ENCODE results near the gene FAM110C.

Gene FAM110C

GRCh38 chr2:45342-46130, 769 bp downstream of the FAM110C start:
- H3K4me1 ChIP-seq (ENCODE audit: control insufficient read depth, insufficient read depth, low read length): peaks cover 8% of the 10 kb centered on the region
- no peaks in the 10 kb centered on the region for H3K36me3 ChIP-seq (ENCODE audit: control insufficient read depth, insufficient read depth, low read length)
- H3K4me3 ChIP-seq (ENCODE audit: insufficient read depth, low read depth, low read length): peak overlapping the region; percentile 53
- H3K9me3 ChIP-seq (ENCODE audit: control insufficient read depth, low read length): no peaks in the 10 kb centered on the region
- H3K27me3 ChIP-seq (ENCODE audit: control insufficient read depth, insufficient read depth, low read length, poor library complexity, severe bottlenecking): peaks cover 49% of the 10 kb centered on the region
- WGBS, 2 experiments: 2% methylated on average over 76 of the region's 76 CpGs
- no peak overlapping the region for H3K27ac ChIP-seq (ENCODE audit: insufficient read depth, low read depth, low read length, poor library complexity, severe bottlenecking)

DNA sequence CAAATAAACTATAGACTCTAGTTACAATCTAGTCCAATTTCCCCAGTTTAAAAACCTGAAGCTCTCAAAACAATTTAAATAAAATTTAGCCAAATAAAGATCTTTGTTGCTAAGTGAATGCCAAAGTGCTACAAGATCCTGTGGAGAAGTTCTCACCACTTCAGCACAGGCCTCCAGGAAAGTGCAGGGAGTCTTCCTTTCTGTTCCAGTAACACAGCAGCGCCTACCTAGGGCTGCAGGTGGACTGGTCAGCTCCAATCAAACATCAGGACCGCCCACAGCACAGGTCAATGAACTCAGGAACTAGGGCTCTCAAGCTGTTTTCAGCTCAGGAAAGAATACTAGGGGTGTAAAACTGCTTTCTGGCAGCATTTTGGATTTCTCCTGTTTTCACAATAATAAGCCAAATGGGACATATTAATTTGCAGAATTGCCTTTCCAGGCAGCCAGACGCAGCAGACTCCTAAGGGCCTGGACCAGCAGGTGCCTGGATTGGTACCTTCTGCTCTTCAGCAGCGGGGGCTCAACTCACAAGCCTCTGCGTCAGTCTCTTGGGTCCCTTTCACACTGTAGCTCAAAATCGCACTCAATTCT, 1.5 kb downstream of the FAM110C start:
- no peaks in the 10 kb centered on the region for H3K9me3 ChIP-seq (ENCODE audit: control insufficient read depth, low read length)
- H3K27ac ChIP-seq (ENCODE audit: insufficient read depth, low read depth, low read length, poor library complexity, severe bottlenecking): no peak overlapping the region
- H3K4me1 ChIP-seq (ENCODE audit: control insufficient read depth, insufficient read depth, low read length): peaks cover 8% of the 10 kb centered on the region
- WGBS, 2 experiments: 34 to 38% methylated on average over 6 of the region's 6 CpGs
- H3K4me3 ChIP-seq (ENCODE audit: insufficient read depth, low read depth, low read length): peak overlapping the region; percentile 53
- H3K36me3 ChIP-seq (ENCODE audit: control insufficient read depth, insufficient read depth, low read length): no peaks in the 10 kb centered on the region
- peaks cover 49% of the 10 kb centered on the region for H3K27me3 ChIP-seq (ENCODE audit: control insufficient read depth, insufficient read depth, low read length, poor library complexity, severe bottlenecking)

- Histone ChIP-seq H3K27ac (ENCODE audit: insufficient read depth, low read depth, low read length, poor library complexity, severe bottlenecking) (no peak overlapping the region), H3K27me3 (ENCODE audit: control insufficient read depth, insufficient read depth, low read length, poor library complexity, severe bottlenecking) (peaks cover 47% of the 10 kb centered on the region), H3K36me3 (ENCODE audit: control insufficient read depth, insufficient read depth, low read length) (no peaks in the 10 kb centered on the region), H3K4me3 (ENCODE audit: insufficient read depth, low read depth, low read length) (no peak overlapping the region), H3K9me3 (ENCODE audit: control insufficient read depth, low read length) (no peaks in the 10 kb centered on the region), H3K4me1 (ENCODE audit: control insufficient read depth, insufficient read depth, low read length) (peaks cover 8% of the 10 kb centered on the region)
- WGBS, 2 experiments: 93% methylated on average over 4 to 5 of the region's 5 CpGs
Observed at GRCh38 chr2:42788-43187, 3.5 kb downstream of the FAM110C start.

DNA sequence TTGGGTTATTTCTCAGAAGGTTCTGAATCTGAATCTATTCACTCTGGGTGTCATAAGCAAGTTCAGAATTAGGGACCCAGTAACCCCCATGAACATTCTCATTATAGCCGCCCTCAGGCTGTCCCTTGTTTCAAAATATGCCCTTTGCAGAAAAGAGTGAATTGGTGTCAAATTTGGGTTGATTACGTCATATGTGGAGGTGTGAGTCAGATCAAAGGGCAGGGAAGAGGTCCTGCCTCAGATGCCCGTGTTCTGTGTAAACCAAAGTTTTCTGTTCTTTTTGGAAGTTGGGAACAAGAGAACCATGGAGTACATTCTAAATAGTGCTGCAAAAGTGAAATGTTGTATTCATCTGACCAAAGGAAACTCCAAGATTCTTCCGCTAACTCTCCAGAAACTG, 5.8 kb downstream of the FAM110C start:
- no peaks in the 10 kb centered on the region for H3K9me3 ChIP-seq (ENCODE audit: control insufficient read depth, low read length)
- H3K4me3 ChIP-seq (ENCODE audit: insufficient read depth, low read depth, low read length): no peak overlapping the region
- no peak overlapping the region for H3K27ac ChIP-seq (ENCODE audit: insufficient read depth, low read depth, low read length, poor library complexity, severe bottlenecking)
- peaks cover 23% of the 10 kb centered on the region for H3K27me3 ChIP-seq (ENCODE audit: control insufficient read depth, insufficient read depth, low read length, poor library complexity, severe bottlenecking)
- H3K4me1 ChIP-seq (ENCODE audit: control insufficient read depth, insufficient read depth, low read length): peaks cover 6% of the 10 kb centered on the region
- 90 to 96% methylated on average over 4 of the region's 4 CpGs for WGBS, 2 experiments
- H3K36me3 ChIP-seq (ENCODE audit: control insufficient read depth, insufficient read depth, low read length): no peaks in the 10 kb centered on the region

GRCh38 chr2:38155-38554, 8.2 kb downstream of the FAM110C start:
- Histone ChIP-seq H3K4me3 (ENCODE audit: insufficient read depth, low read depth, low read length) (no peak overlapping the region), H3K27me3 (ENCODE audit: control insufficient read depth, insufficient read depth, low read length, poor library complexity, severe bottlenecking) (peaks cover under 1% of the 10 kb centered on the region), H3K9me3 (ENCODE audit: control insufficient read depth, low read length) (no peaks in the 10 kb centered on the region), H3K4me1 (ENCODE audit: control insufficient read depth, insufficient read depth, low read length) (no peaks in the 10 kb centered on the region), H3K27ac (ENCODE audit: insufficient read depth, low read depth, low read length, poor library complexity, severe bottlenecking) (no peak overlapping the region), H3K36me3 (ENCODE audit: control insufficient read depth, insufficient read depth, low read length) (no peaks in the 10 kb centered on the region)
- 66 to 77% methylated on average over 6 of the region's 6 CpGs for WGBS, 2 experiments

DNA sequence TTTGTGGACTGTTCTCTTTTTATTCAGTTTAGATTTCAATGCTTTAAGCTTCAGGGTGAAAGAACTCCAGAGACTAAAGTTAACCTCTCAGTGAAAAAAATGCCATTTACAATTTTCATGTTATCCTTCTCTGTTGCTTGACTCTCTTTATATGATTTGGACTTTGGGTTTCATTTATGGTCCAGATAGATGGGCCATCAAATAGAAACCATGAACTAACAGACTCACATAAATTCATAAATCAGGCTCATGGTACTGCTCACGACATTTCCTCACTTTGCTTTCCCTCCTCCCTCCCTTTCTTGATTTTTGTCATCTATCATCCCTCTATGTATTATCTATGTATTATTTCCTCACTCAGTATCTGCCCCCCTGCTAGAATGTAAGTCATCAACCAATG, 10.0 kb downstream of the FAM110C start:
- no peaks in the 10 kb centered on the region for H3K9me3 ChIP-seq (ENCODE audit: control insufficient read depth, low read length)
- H3K36me3 ChIP-seq (ENCODE audit: control insufficient read depth, insufficient read depth, low read length): no peaks in the 10 kb centered on the region
- H3K27me3 ChIP-seq (ENCODE audit: control insufficient read depth, insufficient read depth, low read length, poor library complexity, severe bottlenecking): no peaks in the 10 kb centered on the region
- H3K27ac ChIP-seq (ENCODE audit: insufficient read depth, low read depth, low read length, poor library complexity, severe bottlenecking): no peak overlapping the region
- H3K4me3 ChIP-seq (ENCODE audit: insufficient read depth, low read depth, low read length): no peak overlapping the region
- no peaks in the 10 kb centered on the region for H3K4me1 ChIP-seq (ENCODE audit: control insufficient read depth, insufficient read depth, low read length)
- WGBS, 2 experiments: 95 to 100% methylated on average over 1 of the region's 1 CpG

DNA sequence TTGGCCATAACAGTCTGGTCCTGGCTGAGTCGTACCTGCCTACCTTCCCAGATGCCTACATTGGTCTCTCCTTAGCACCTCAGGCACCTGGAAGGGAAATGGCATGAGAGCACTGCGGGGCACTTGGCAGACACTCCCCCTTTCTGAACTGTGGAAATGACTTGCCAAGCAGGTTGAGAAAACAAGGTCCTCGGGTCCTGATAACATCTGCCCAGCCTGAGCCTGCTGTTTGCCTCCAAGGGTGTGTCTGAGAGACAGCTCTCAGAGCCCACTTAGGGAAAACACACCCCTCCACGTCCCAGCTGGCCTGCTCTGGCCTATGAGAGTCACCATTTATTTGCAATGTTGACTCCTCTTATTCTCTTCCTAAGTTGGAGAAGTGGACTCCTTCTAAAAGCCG, 10.5 kb downstream of the FAM110C start:
- H3K4me3 ChIP-seq (ENCODE audit: insufficient read depth, low read depth, low read length): no peak overlapping the region
- 87 to 91% methylated on average over 5 of the region's 5 CpGs for WGBS, 2 experiments
- H3K27ac ChIP-seq (ENCODE audit: insufficient read depth, low read depth, low read length, poor library complexity, severe bottlenecking): no peak overlapping the region
- no peaks in the 10 kb centered on the region for H3K36me3 ChIP-seq (ENCODE audit: control insufficient read depth, insufficient read depth, low read length)
- H3K27me3 ChIP-seq (ENCODE audit: control insufficient read depth, insufficient read depth, low read length, poor library complexity, severe bottlenecking): no peaks in the 10 kb centered on the region
- H3K4me1 ChIP-seq (ENCODE audit: control insufficient read depth, insufficient read depth, low read length): no peaks in the 10 kb centered on the region
- H3K9me3 ChIP-seq (ENCODE audit: control insufficient read depth, low read length): no peaks in the 10 kb centered on the region

DNA sequence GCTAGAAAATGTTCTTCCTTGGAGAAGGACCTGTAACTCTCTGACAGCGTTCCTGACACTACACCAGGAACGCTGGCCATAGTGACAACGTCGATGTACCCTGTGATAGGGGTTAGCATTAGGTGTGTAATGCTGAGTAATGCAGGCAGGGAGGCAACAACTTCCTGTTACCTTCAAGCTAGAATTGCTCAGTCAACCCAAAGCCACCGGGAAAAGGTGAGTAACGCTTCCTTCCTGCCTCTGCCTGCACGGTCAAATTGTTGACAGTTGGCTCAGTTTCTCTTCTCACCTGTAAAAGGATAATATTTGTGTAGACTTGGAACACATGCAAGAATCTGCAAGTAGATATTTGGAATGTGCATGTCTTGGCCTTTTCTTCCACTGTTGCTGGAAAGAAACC, 12.7 kb downstream of the FAM110C start:
- 93 to 94% methylated on average over 7 of the region's 7 CpGs for WGBS, 2 experiments
- Histone ChIP-seq H3K9me3 (ENCODE audit: control insufficient read depth, low read length) (no peaks in the 10 kb centered on the region), H3K27ac (ENCODE audit: insufficient read depth, low read depth, low read length, poor library complexity, severe bottlenecking) (no peak overlapping the region), H3K4me1 (ENCODE audit: control insufficient read depth, insufficient read depth, low read length) (no peaks in the 10 kb centered on the region), H3K36me3 (ENCODE audit: control insufficient read depth, insufficient read depth, low read length) (no peaks in the 10 kb centered on the region), H3K27me3 (ENCODE audit: control insufficient read depth, insufficient read depth, low read length, poor library complexity, severe bottlenecking) (no peaks in the 10 kb centered on the region), H3K4me3 (ENCODE audit: insufficient read depth, low read depth, low read length) (no peak overlapping the region)

DNA sequence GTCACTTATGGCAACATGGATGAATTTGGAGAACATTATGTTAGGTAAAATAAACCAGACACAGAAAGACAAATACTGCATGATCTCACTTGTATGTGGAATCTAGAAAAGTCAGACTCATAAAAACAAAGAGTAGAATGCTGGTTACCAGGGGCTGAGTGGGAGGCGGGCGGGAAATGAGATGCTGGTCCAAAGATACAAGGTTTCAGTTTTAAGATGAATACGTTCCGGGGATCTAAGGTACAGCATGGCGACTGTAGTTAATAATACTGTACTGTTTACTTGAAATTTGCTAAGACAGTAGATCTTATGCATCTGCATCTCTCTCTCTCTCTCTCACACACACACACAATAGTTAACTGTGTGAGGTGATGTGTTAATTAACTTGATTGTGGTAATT, 14.2 kb downstream of the FAM110C start:
- no peaks in the 10 kb centered on the region for H3K9me3 ChIP-seq (ENCODE audit: control insufficient read depth, low read length)
- WGBS, 2 experiments: 95 to 96% methylated on average over 5 of the region's 5 CpGs
- no peak overlapping the region for H3K27ac ChIP-seq (ENCODE audit: insufficient read depth, low read depth, low read length, poor library complexity, severe bottlenecking)
- no peaks in the 10 kb centered on the region for H3K27me3 ChIP-seq (ENCODE audit: control insufficient read depth, insufficient read depth, low read length, poor library complexity, severe bottlenecking)
- no peaks in the 10 kb centered on the region for H3K4me1 ChIP-seq (ENCODE audit: control insufficient read depth, insufficient read depth, low read length)
- H3K36me3 ChIP-seq (ENCODE audit: control insufficient read depth, insufficient read depth, low read length): no peaks in the 10 kb centered on the region
- H3K4me3 ChIP-seq (ENCODE audit: insufficient read depth, low read depth, low read length): no peak overlapping the region

- no peak overlapping the region for H3K4me3 ChIP-seq (ENCODE audit: insufficient read depth, low read depth, low read length)
- H3K36me3 ChIP-seq (ENCODE audit: control insufficient read depth, insufficient read depth, low read length): no peaks in the 10 kb centered on the region
- no peaks in the 10 kb centered on the region for H3K9me3 ChIP-seq (ENCODE audit: control insufficient read depth, low read length)
- H3K27me3 ChIP-seq (ENCODE audit: control insufficient read depth, insufficient read depth, low read length, poor library complexity, severe bottlenecking): no peaks in the 10 kb centered on the region
- H3K27ac ChIP-seq (ENCODE audit: insufficient read depth, low read depth, low read length, poor library complexity, severe bottlenecking): no peak overlapping the region
- 88 to 93% methylated on average over 1 of the region's 1 CpG for WGBS, 2 experiments
- no peaks in the 10 kb centered on the region for H3K4me1 ChIP-seq (ENCODE audit: control insufficient read depth, insufficient read depth, low read length)
Observed at GRCh38 chr2:29253-29652, 17.1 kb downstream of the FAM110C start.
